CD8-positive, alpha-beta memory T cell (primary cell): ENCODE measurements around the gene ESCO1. TPM values are rescaled to one million over a fixed set of nuclear protein-coding genes. Genes with fewer than 3 reads are reported as not detected.

Experiments
- CTCF ChIA-PET: fragments of 350-600 bp; sonication (Branson Sonifier 250); formaldehyde crosslinking; loops from one replicate; lab custom pipeline; 2021; ENCODE audit warnings: antibody characterized with exemption; lab: Charles Lee
- POLR2A ChIA-PET: fragments of 350-600 bp; sonication (Branson Sonifier 250); formaldehyde crosslinking; loops from one replicate; lab custom pipeline; 2021; ENCODE audit warnings: antibody characterized with exemption; lab: Charles Lee
- DNase-seq, 5 donors: peaks; one replicate each; pipeline versions ENCODE4 v3.0.0 to v3.0.0-alpha.2; 2020 to 2022; ENCODE audit warnings: mixed read lengths in 1 of 5
- H3K27ac ChIP-seq: one replicate; pipeline ENCODE4 v1.7.0; 2013; ENCODE audit warnings: low read depth, mild to moderate bottlenecking, low read length, moderate library complexity
- H3K27me3 ChIP-seq: 2 replicates; pipeline ENCODE4 v1.7.0; 2013; ENCODE audit warnings: low read length, mild to moderate bottlenecking; ENCODE audit not compliant: insufficient read depth, poor library complexity, severe bottlenecking
- H3K36me3 ChIP-seq: 2 replicates; pipeline ENCODE4 v1.7.0; 2013; ENCODE audit warnings: mild to moderate bottlenecking, low read length, moderate library complexity; ENCODE audit not compliant: insufficient read depth
- H3K4me1 ChIP-seq: 2 replicates; pipeline ENCODE4 v1.7.0; 2013; ENCODE audit warnings: mild to moderate bottlenecking, low read length, moderate library complexity; ENCODE audit not compliant: insufficient read depth
- H3K4me3 ChIP-seq: 2 replicates; pipeline ENCODE4 v1.7.0; 2013; ENCODE audit warnings: mild to moderate bottlenecking, low read length
- H3K9me3 ChIP-seq: 2 replicates; pipeline ENCODE4 v1.7.0; 2013; ENCODE audit warnings: mild to moderate bottlenecking, low read length
- H3K27ac Mint-ChIP-seq, 8 donors: one replicate each; pipeline ENCODE4 v1.8.0; 2020 to 2021; ENCODE audit warnings: mixed read lengths in 8 of 8, mild to moderate bottlenecking in 6 of 8, inconsistent platforms in 3 of 8, moderate library complexity in 3 of 8
- H3K27me3 Mint-ChIP-seq, 2 donors: one replicate each; pipeline ENCODE4 v1.8.0; 2020 to 2021; ENCODE audit warnings: mixed read lengths in 2 of 2, mild to moderate bottlenecking in 1 of 2, moderate library complexity in 1 of 2
- H3K36me3 Mint-ChIP-seq, 3 donors: one replicate each; pipeline ENCODE4 v1.8.0; 2020 to 2021; ENCODE audit warnings: mixed read lengths in 3 of 3, inconsistent platforms in 1 of 3, mild to moderate bottlenecking in 1 of 3
- H3K4me1 Mint-ChIP-seq, 3 donors: one replicate each; pipeline ENCODE4 v1.8.0; 2020 to 2021; ENCODE audit warnings: mixed read lengths in 3 of 3, inconsistent platforms in 1 of 3, mild to moderate bottlenecking in 1 of 3
- H3K4me3 Mint-ChIP-seq, 7 donors: one replicate each; pipeline ENCODE4 v1.8.0; 2020 to 2021; ENCODE audit warnings: mixed read lengths in 7 of 7, mild to moderate bottlenecking in 6 of 7, moderate library complexity in 4 of 7, inconsistent platforms in 2 of 7
- H3K9me3 Mint-ChIP-seq, 5 donors: one replicate each; pipeline ENCODE4 v1.8.0; 2020 to 2022; ENCODE audit warnings: mixed read lengths in 5 of 5, mild to moderate bottlenecking in 3 of 5, moderate library complexity in 2 of 5, inconsistent platforms in 1 of 5
- polyA plus RNA-seq: library from polyadenylated mRNA; unstranded; fragments of 300-500 nt; fragmentation: Illumina TruSeq; gene quantifications from one replicate; pipeline ENCODE4 v1.2.3, GENCODE V29; 2021
- total RNA-seq, 2 experiments: library from RNA; stranded (reverse); gene quantifications; one replicate each; pipeline ENCODE4 v1.2.3, GENCODE V29; 2021

ESCO1 gene
- total and polyA plus RNA-seq, 3 experiments from 2014 or later: 11.0 to 19.3 (median 18.2) TPM

DNA sequence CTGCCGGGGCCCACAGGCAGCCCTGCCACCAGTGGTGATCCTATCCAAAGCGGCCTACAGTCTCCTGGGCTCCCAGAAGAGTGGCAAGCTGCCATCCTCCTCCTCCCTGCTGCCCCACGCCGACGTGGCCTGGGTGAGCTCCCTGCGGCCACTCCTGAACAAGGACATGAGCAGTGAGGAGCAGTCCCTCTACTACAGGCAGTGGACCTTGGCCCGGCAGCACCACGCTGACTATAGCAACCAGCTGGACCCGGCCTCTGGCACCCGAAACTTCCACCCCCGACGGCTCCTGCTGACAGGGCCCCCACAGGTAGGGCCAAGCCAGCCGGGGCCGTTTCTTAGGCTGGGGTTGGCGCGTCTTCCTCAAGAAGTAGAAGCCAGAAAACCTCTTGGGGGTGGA, 100.5 kb downstream of the ESCO1 start:
- H3K4me1 ChIP-seq: no peaks in the 10 kb centered on the region
- no peaks in the 10 kb centered on the region for H3K36me3 Mint-ChIP-seq
- H3K9me3 ChIP-seq: no peaks in the 10 kb centered on the region
- no peak for DNase-seq
- ChIA-PET CTCF (no interaction called here), POLR2A (no interaction called here)
- no peak overlapping the region for H3K27ac ChIP-seq
- H3K36me3 ChIP-seq: no peaks in the 10 kb centered on the region
- H3K27me3 ChIP-seq: no peaks in the 10 kb centered on the region
- no peaks in the 10 kb centered on the region for H3K9me3 Mint-ChIP-seq
- peaks cover 8 to 11% of the 10 kb centered on the region in 2 donors for H3K27me3 Mint-ChIP-seq
- H3K4me1 Mint-ChIP-seq: no peaks in the 10 kb centered on the region
- H3K27ac Mint-ChIP-seq: no peak overlapping the region
- H3K4me3 Mint-ChIP-seq: no peak overlapping the region
- H3K4me3 ChIP-seq: no peak overlapping the region

DNA sequence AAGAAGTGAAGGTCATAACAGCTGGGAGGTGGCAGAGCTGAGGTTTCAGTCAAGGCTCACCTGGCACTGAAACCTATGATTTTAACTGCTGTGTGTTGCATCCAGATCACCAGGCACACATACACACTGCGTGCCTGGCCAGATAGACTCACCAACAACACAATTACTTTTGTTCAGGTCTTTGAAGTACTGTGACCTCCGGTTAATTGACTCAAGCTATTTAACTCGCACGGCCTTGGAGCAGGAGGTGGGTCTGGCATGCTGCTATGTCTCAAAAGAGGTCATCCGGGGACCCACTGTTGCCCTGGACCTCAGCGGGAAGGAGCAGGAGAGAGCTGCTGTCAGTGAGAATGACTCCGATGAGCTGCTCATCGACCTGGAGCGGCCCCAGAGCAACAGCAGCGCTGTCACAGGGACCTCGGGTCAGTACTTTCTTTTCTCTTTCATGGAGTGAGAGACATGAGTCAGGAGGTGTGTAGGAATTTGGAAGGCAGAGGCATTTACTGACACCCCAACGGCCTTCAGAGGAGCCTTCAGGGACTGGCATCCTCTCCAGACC, 104.1 kb downstream of the ESCO1 start:
- Histone ChIP-seq H3K4me1 (no peaks in the 10 kb centered on the region), H3K27me3 (no peaks in the 10 kb centered on the region), H3K27ac (no peak overlapping the region), H3K9me3 (no peaks in the 10 kb centered on the region), H3K36me3 (no peaks in the 10 kb centered on the region), H3K4me3 (no peak overlapping the region)
- Mint-ChIP-seq H3K4me3 (no peak overlapping the region), H3K27me3 (peaks cover 8 to 11% of the 10 kb centered on the region in 2 donors), H3K4me1 (no peaks in the 10 kb centered on the region), H3K9me3 (no peaks in the 10 kb centered on the region), H3K36me3 (no peaks in the 10 kb centered on the region), H3K27ac (no peak overlapping the region)
- POLR2A ChIA-PET: no interaction called here
- no peak for DNase-seq
- CTCF ChIA-PET: interaction anchor here (0.7 to 1.3 kb wide), 2 partner anchors 10 to 460 kb away, joined by 3 read pairs; no protein-coding TSS in a partner anchor

DNA sequence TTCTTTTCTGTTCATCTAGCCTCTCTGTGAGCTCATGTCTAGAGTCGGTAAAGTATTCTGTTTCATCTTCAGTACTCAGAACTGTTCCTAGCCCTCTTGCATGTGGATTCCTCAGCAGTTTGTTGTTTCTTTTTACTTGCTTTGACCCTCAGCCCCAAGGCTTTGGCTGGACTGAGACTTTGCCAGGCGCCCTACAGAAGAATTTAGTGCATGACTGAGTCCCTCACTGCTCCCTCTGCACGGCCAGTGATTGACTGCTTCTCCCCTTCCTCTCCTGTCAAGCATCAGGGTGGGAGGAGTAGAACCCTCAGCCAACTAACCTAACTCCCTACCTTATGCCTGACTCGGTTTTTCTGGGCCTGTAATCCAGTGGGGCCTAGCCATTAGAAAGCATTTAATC, 109.8 kb downstream of the ESCO1 start:
- Histone ChIP-seq H3K27me3 (no peaks in the 10 kb centered on the region), H3K4me3 (no peak overlapping the region), H3K36me3 (no peaks in the 10 kb centered on the region), H3K27ac (no peak overlapping the region), H3K4me1 (no peaks in the 10 kb centered on the region), H3K9me3 (no peaks in the 10 kb centered on the region)
- Mint-ChIP-seq H3K9me3 (no peaks in the 10 kb centered on the region), H3K27me3 (peaks cover 2 to 11% of the 10 kb centered on the region in 2 donors), H3K36me3 (no peaks in the 10 kb centered on the region), H3K27ac (no peak overlapping the region), H3K4me1 (no peaks in the 10 kb centered on the region), H3K4me3 (no peak overlapping the region)
- ChIA-PET CTCF (no interaction called here), POLR2A (no interaction called here)
- DNase-seq: no peak

DNA sequence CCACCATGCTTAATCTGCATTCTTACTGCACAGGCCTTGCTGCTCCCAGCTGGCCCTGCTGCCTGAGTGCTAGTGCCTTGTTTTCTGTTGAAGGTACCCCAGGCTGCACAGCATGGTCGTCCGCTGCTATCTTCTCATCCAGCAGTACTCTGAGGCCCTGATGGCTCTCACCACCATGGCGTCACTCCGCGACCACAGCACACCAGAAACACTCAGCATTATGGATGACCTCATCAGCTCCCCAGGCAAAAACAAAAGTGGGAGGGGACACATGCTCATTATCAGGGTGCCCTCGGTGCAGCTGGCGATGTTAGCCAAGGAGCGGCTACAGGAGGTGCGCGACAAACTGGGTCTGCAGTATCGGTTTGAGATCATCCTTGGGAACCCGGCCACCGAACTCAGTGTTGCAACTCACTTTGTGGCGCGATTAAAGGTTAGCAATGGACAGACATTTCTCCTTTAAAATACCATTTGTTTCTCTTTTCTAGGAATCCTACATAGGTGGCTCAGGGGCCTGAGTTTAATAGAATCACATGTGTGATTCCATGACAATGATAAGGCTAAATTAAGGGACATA, 110.5 kb downstream of the ESCO1 start:
- no peaks in the 10 kb centered on the region for H3K4me1 ChIP-seq
- peaks cover 2 to 18% of the 10 kb centered on the region in 2 donors for H3K27me3 Mint-ChIP-seq
- no peak overlapping the region for H3K4me3 ChIP-seq
- no peaks in the 10 kb centered on the region for H3K36me3 Mint-ChIP-seq
- H3K27ac ChIP-seq: no peak overlapping the region
- H3K27ac Mint-ChIP-seq: no peak overlapping the region
- no peaks in the 10 kb centered on the region for H3K36me3 ChIP-seq
- ChIA-PET POLR2A (no interaction called here), CTCF (interaction anchor here (0.8 to 1.4 kb wide), 3 partner anchors 9 to 465 kb away, joined by 3 to 4 read pairs (median 3); no protein-coding TSS in a partner anchor)
- no peaks in the 10 kb centered on the region for H3K9me3 Mint-ChIP-seq
- no peaks in the 10 kb centered on the region for H3K4me1 Mint-ChIP-seq
- H3K9me3 ChIP-seq: no peaks in the 10 kb centered on the region
- H3K4me3 Mint-ChIP-seq: no peak overlapping the region
- H3K27me3 ChIP-seq: no peaks in the 10 kb centered on the region
- DNase-seq: no peak

DNA sequence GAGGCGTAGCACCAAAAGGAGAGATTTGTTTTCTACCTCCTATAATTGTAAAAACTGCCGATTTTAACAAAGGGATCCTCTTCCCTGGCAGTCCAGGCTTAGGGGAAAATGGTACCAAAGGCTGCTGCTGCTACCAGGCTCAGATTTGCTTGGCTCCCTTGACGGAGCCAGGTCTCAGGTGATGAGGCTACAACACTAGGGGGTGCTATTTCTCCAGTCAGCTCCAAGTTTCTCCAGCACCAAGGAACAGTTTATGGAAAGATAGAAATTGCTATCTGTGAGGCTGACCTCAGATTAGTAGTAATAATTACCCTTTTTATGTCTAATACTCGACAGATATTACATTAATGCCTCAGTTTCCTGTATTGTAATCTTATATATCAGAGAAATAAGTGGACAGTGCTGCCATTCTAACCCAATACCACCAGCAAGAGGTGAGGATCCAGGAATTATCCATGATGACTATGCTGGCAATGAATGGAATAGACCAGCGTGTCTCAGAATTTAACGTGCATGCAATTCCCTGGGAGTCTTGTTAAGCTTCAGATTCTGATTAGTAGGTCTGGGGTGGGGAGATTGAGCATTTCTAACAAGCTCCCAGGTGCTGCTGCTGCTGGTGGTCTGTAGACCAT, 111.3 kb downstream of the ESCO1 start:
- H3K36me3 Mint-ChIP-seq: no peaks in the 10 kb centered on the region
- H3K9me3 Mint-ChIP-seq: no peaks in the 10 kb centered on the region
- H3K27ac ChIP-seq: no peak overlapping the region
- ChIA-PET POLR2A (no interaction called here), CTCF (interaction anchor here (0.8 to 1.4 kb wide), 3 partner anchors 10 to 466 kb away, joined by 3 to 4 read pairs (median 3); no protein-coding TSS in a partner anchor)
- no peaks in the 10 kb centered on the region for H3K4me1 Mint-ChIP-seq
- no peak overlapping the region for H3K27ac Mint-ChIP-seq
- no peaks in the 10 kb centered on the region for H3K9me3 ChIP-seq
- H3K4me3 ChIP-seq: no peak overlapping the region
- peaks cover 2 to 22% of the 10 kb centered on the region in 2 donors for H3K27me3 Mint-ChIP-seq
- no peaks in the 10 kb centered on the region for H3K4me1 ChIP-seq
- H3K36me3 ChIP-seq: no peaks in the 10 kb centered on the region
- peak in 1 of 5 donors; percentile 11 for DNase-seq
- H3K27me3 ChIP-seq: no peaks in the 10 kb centered on the region
- H3K4me3 Mint-ChIP-seq: no peak overlapping the region

DNA sequence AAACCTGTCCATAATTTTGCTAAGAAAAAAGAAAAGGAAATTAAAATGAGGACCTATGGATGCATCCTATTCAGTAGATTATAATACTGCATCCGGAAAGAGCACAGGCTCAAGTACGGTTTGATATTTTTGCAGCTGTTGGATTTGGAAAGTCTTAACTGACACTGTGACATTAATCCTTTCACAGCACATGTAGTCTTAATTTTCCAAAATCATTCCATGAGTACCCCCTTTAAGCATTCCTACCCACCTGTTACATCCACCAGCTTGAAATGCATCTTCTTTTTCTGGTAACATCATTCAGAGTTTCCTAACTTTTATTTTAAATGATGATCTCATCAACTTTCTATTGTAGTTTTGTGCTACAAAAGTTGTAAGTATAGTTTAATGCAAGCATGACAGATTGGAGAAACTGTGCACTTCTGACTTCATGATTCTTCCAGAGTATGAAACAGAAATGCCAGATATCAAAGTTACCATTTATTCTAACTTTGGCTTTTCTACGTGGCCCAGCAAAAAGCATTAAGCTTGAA, 113.5 kb downstream of the ESCO1 start:
- no peak overlapping the region for H3K4me3 Mint-ChIP-seq
- Histone ChIP-seq H3K4me3 (no peak overlapping the region), H3K9me3 (no peaks in the 10 kb centered on the region), H3K36me3 (no peaks in the 10 kb centered on the region), H3K4me1 (no peaks in the 10 kb centered on the region), H3K27ac (no peak overlapping the region), H3K27me3 (no peaks in the 10 kb centered on the region)
- H3K9me3 Mint-ChIP-seq: no peaks in the 10 kb centered on the region
- ChIA-PET POLR2A (no interaction called here), CTCF (interaction anchor here (1.7 kb wide), 1 partner anchor 9 kb away, joined by 3 read pairs; no protein-coding TSS in a partner anchor)
- H3K27ac Mint-ChIP-seq: no peak overlapping the region
- DNase-seq: no peak
- H3K36me3 Mint-ChIP-seq: no peaks in the 10 kb centered on the region
- H3K4me1 Mint-ChIP-seq: no peaks in the 10 kb centered on the region
- peaks cover 2 to 30% of the 10 kb centered on the region in 2 donors for H3K27me3 Mint-ChIP-seq

DNA sequence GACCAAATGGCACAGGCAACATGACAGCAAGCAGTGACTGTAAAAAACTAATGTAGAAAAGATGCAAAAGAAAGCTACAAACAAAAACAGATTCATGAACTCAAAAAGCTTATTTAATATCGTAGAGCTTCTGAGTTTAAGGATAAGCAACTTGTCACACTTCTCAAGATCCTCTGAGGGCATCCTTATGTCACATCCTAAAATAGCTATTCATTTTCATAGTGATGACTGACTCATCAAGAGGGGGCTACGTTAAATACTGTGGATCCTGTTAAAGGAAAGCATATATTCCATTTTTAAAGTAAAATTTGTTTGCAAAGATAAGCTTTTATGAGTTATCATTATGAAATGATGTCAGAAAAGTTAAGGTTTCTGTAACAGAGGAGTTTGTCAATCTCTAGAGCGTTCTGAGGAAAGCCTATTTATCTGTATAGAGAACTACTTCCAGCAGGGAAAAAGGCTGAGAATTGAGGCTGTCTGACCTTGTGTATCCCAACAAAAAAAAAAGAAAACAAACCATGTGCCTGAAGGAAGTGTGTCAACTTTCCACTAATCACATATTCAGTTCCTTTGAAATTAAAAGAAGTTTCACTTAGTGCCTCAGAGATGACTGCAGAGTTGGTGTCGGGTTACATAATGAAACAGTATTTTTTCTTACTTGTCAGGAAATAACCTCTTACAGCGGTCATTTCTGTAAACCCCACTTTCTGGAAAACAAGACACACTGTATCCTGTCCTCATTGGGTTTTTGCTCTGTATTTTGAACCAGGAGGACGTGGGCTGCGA, 115.5 kb downstream of the ESCO1 start:
- Mint-ChIP-seq H3K4me1 (no peaks in the 10 kb centered on the region), H3K4me3 (no peak overlapping the region), H3K9me3 (no peaks in the 10 kb centered on the region), H3K36me3 (no peaks in the 10 kb centered on the region), H3K27ac (no peak overlapping the region), H3K27me3 (peaks cover 4 to 39% of the 10 kb centered on the region in 2 donors)
- H3K4me1 ChIP-seq: no peaks in the 10 kb centered on the region
- H3K27me3 ChIP-seq: no peaks in the 10 kb centered on the region
- H3K36me3 ChIP-seq: no peaks in the 10 kb centered on the region
- CTCF ChIA-PET: interaction anchor here (1.7 kb wide), 1 partner anchor 11 kb away, joined by 3 read pairs; no protein-coding TSS in a partner anchor
- H3K9me3 ChIP-seq: no peaks in the 10 kb centered on the region
- POLR2A ChIA-PET: no interaction called here
- no peak overlapping the region for H3K4me3 ChIP-seq
- DNase-seq: no peak
- no peak overlapping the region for H3K27ac ChIP-seq
